ENCODE data around the gene HNRNPUL2.
A peak's percentile ranks its signal among the peaks of the same experiment; 100 is the strongest.

Gene HNRNPUL2

GRCh38 chr11:62688491-62688890, 38.8 kb downstream of the HNRNPUL2 start:
- H3K27ac ChIP-seq: no peak overlapping the region
- no peak for TF ChIP-seq ZFX (IDR thresholded peaks at IDR 0.05)
- no peak for TF ChIP-seq CTCF (conservative IDR thresholded peaks at IDR 0.05)

GRCh38 chr11:62687508-62688396, 39.5 kb downstream of the HNRNPUL2 start:
- TF ChIP-seq CTCF (conservative IDR thresholded peaks at IDR 0.05) (no peak), ZFX (IDR thresholded peaks at IDR 0.05) (no peak)
- no peak overlapping the region for H3K27ac ChIP-seq

- H3K27ac ChIP-seq: no peak overlapping the region
- TF ChIP-seq ZFX (IDR thresholded peaks at IDR 0.05) (no peak), CTCF (conservative IDR thresholded peaks at IDR 0.05) (no peak)
These were observed 44.7 kb downstream of the HNRNPUL2 start for GRCh38 chr11:62682518-62682917.

GRCh38 chr11:62680825-62681240, 46.4 kb downstream of the HNRNPUL2 start:
- H3K27ac ChIP-seq: no peak overlapping the region

GRCh38 chr11:62678770-62679696, 48.2 kb downstream of the HNRNPUL2 start, which contains the start of gene UBXN1:
TSS of gene UBXN1 (minus strand) at chr11:62679073. CDS start at chr11:62678923, 150 bp downstream.
- H3K27ac ChIP-seq: peak within 1 kb of the TSS; percentile 83
- TF ChIP-seq ZFX (IDR thresholded peaks at IDR 0.05) (no peak), CTCF (conservative IDR thresholded peaks at IDR 0.05) (no peak)

More at GRCh38 chr11:62680825-62681240, 46.4 kb downstream of the HNRNPUL2 start:
- TF ChIP-seq CTCF (conservative IDR thresholded peaks at IDR 0.05) (no peak; the same call in 1 of the 2 replicates), ZFX (IDR thresholded peaks at IDR 0.05) (no peak)

- no peak for TF ChIP-seq ZFX (IDR thresholded peaks at IDR 0.05)
- no peak for TF ChIP-seq CTCF (conservative IDR thresholded peaks at IDR 0.05)
These were observed 48.9 kb downstream of the HNRNPUL2 start for GRCh38 chr11:62678433-62678769.

More at GRCh38 chr11:62678433-62678769, 48.9 kb downstream of the HNRNPUL2 start:
- H3K27ac ChIP-seq: peak overlapping the region; percentile 83
